Measurements from ENCODE around the gene LTV1. TPM values are rescaled to one million over a fixed set of nuclear protein-coding genes. Genes with fewer than 3 reads are reported as not detected.
"Not testable (repeated sequence)": the region's sequence is repeated elsewhere in the genome, so short reads cannot be mapped to it uniquely, and the experiment has no call there.

Gene LTV1
- polyA plus RNA-seq (ENCODE audit: insufficient read length in 10 of 10) = 10 to 100 TPM; 38.3 to 51.5 (median 45.9) TPM
- long read RNA-seq, donor 1, transcript LTV1-201 (11 exons, 1,847 nt) = major isoform, 9 of 9 reads
- long read RNA-seq, donor 1, partial matches to known transcripts = 0 of 9 reads
- long read RNA-seq, donor 1, other reads (novel, unspliced or antisense) = 0 of 9 reads
- long read RNA-seq, donor 2, partial matches to known transcripts = 0 of 1 reads
- long read RNA-seq, donor 2, other reads (novel, unspliced or antisense) = 0 of 1 reads
- long read RNA-seq, donor 3 = 0 reads
- long read RNA-seq, donor 4, transcript LTV1-201 (11 exons, 1,847 nt) = major isoform, 5 of 5 reads
- long read RNA-seq, donor 4, partial matches to known transcripts = 0 of 5 reads
- long read RNA-seq, donor 4, other reads (novel, unspliced or antisense) = 0 of 5 reads
- long read RNA-seq, donor 5, transcript LTV1-201 (11 exons, 1,847 nt) = major isoform, 8 of 13 reads
- long read RNA-seq, donor 5, partial matches to known transcripts = 5 of 13 reads
- long read RNA-seq, donor 5, other reads (novel, unspliced or antisense) = 0 of 13 reads
- long read RNA-seq, donor 6, transcript LTV1-201 (11 exons, 1,847 nt) = major isoform, 7 of 18 reads
- long read RNA-seq, donor 6, partial matches to known transcripts = 11 of 18 reads
- long read RNA-seq, donor 6, other reads (novel, unspliced or antisense) = 0 of 18 reads
- long read RNA-seq, donor 7, transcript LTV1-201 (11 exons, 1,847 nt) = major isoform, 5 of 5 reads
- long read RNA-seq, donor 7, partial matches to known transcripts = 0 of 5 reads
- long read RNA-seq, donor 7, other reads (novel, unspliced or antisense) = 0 of 5 reads
- long read RNA-seq, donor 8, partial matches to known transcripts = 0 of 1 reads
- long read RNA-seq, donor 8, other reads (novel, unspliced or antisense) = 0 of 1 reads
- long read RNA-seq, donor 9, partial matches to known transcripts = 0 of 1 reads
- long read RNA-seq, donor 9, other reads (novel, unspliced or antisense) = 0 of 1 reads

- peak; percentile 97 to 99 (median 98) for DNase-seq
These were observed at the start of gene LTV1 for GRCh38 chr6:143842902-143843676. LTV1 (plus strand) TSS chr6:143843338; CDS start chr6:143843478, 140 bp downstream.

- DNase-seq = not testable (repeated sequence)
These were observed 46.6 kb upstream of the LTV1 start for GRCh38 chr6:143796551-143796950.

GRCh38 chr6:143798487-143798886, 44.7 kb upstream of the LTV1 start:
- not testable (repeated sequence) for DNase-seq

- DNase-seq = no peak
These were observed 40.1 kb upstream of the LTV1 start for GRCh38 chr6:143802833-143803565.

- no peak for DNase-seq
These were observed 39.2 kb upstream of the LTV1 start for GRCh38 chr6:143803769-143804568.

- DNase-seq = no peak
These were observed 38.3 kb upstream of the LTV1 start for GRCh38 chr6:143804835-143805239.

GRCh38 chr6:143806282-143807102, 36.6 kb upstream of the LTV1 start:
- DNase-seq = no peak

- DNase-seq = no peak
These were observed 35.9 kb upstream of the LTV1 start for GRCh38 chr6:143807103-143807772.

GRCh38 chr6:143810745-143811144, 32.4 kb upstream of the LTV1 start:
- DNase-seq = no peak

GRCh38 chr6:143811501-143812157, 31.5 kb upstream of the LTV1 start:
- DNase-seq = peak; percentile 50 to 83 (median 52)

- DNase-seq = no peak
These were observed 25.5 kb upstream of the LTV1 start for GRCh38 chr6:143817621-143818020.

GRCh38 chr6:143821359-143821758, 21.8 kb upstream of the LTV1 start:
- DNase-seq = no peak

- peak in 1 of 3 donors; percentile 24 for DNase-seq
These were observed 20.5 kb upstream of the LTV1 start for GRCh38 chr6:143822584-143823024.

- peak in 1 of 3 donors; percentile 31 for DNase-seq
These were observed 19.6 kb upstream of the LTV1 start for GRCh38 chr6:143823548-143823947.

- peak in 1 of 3 donors; percentile 46 for DNase-seq
These were observed 14.6 kb upstream of the LTV1 start for GRCh38 chr6:143828572-143828971.

- no peak for DNase-seq
These were observed 7.0 kb upstream of the LTV1 start for GRCh38 chr6:143836150-143836549.

GRCh38 chr6:143838395-143838794, 4.7 kb upstream of the LTV1 start:
- DNase-seq = no peak

GRCh38 chr6:143839196-143839595, 3.9 kb upstream of the LTV1 start:
- peak in 1 of 3 donors; percentile 54 for DNase-seq
